ENCODE measurements around the gene DNMBP.
"Not testable (repeated sequence)": the region's sequence is repeated elsewhere in the genome, so short reads cannot be mapped to it uniquely, and the experiment has no call there.

Gene DNMBP

DNA sequence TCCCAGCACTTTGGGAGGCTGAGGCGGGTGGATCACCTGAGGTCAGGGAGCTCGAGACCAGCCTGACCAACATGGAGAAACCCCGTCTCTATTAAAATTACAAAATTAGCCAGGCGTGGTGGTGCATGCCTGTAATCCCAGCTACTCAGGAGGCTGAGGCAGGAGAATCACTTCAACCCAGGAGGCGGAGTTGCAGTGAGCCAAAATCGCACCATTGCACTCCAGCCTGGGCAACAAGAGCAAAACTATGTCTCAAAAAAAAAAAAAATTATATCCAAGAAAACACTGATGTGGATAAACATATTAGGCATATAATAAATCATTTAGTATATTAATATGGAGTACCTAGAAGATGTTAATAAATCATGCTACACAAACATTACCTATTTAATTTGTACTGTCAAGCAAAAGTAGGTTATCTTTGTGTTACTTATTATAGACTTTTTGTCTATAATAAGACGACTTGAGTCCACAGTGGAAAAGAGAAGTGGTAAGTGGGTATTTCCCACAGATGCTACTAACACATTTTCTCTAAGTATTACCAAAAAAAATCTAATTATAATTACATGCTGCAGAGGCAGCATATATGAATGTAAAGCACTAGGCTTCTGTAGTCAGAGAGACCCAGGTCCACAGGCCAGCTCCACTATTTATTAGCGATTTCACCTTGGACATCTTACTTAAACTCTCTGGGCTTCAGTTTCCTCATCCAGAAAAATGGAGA lies 34.5 kb downstream of the DNMBP start:
- Histone ChIP-seq H3K9me3 (ENCODE audit: control insufficient read depth in 1 of 2, low read length in 2 of 2) (no peaks in the 10 kb centered on the region), H3K9ac (ENCODE audit: low read depth in 1 of 2, low read length in 2 of 2) (no peak overlapping the region), H3K36me3 (ENCODE audit: control insufficient read depth in 1 of 2, insufficient read depth in 2 of 2, low read length in 2 of 2) (peaks cover 3 to 8% of the 10 kb centered on the region in 2 donors), H3K4me1 (ENCODE audit: control insufficient read depth in 1 of 2, insufficient read depth in 2 of 2, low read length in 2 of 2) (peaks cover 18 to 23% of the 10 kb centered on the region in 2 donors), H3K4me3 (ENCODE audit: low read depth in 1 of 2, low read length in 2 of 2) (no peak overlapping the region), H3K27ac (ENCODE audit: low read depth, low read length) (no peak overlapping the region), H3K27me3 (ENCODE audit: control insufficient read depth in 1 of 2, insufficient read depth in 2 of 2, low read length in 2 of 2) (no peaks in the 10 kb centered on the region)

DNA sequence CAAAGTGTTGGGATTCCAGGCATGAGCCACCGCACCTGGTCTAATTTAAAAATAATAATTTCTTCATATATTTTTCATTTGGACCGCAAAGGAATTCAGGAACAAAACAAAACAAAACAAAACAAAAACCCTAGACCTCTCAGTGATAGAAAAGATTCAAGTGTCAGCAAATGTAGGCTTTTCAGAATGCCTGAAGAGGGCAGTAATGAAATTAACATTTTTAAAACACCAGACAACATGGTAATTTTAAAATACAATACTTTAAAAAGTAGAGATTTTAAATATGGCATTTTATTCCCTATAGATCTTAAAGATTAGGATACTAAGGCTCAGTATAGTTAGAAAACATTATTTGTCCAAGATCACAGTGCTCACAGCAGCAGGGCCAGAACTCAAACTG lies 36.6 kb downstream of the DNMBP start:
- no peak overlapping the region for H3K4me3 ChIP-seq (ENCODE audit: low read depth in 1 of 2, low read length in 2 of 2)
- no peaks in the 10 kb centered on the region for H3K27me3 ChIP-seq (ENCODE audit: control insufficient read depth in 1 of 2, insufficient read depth in 2 of 2, low read length in 2 of 2)
- no peak overlapping the region for H3K27ac ChIP-seq (ENCODE audit: low read depth, low read length)
- no peaks in the 10 kb centered on the region for H3K9me3 ChIP-seq (ENCODE audit: control insufficient read depth in 1 of 2, low read length in 2 of 2)
- H3K4me1 ChIP-seq (ENCODE audit: control insufficient read depth in 1 of 2, insufficient read depth in 2 of 2, low read length in 2 of 2) = peaks cover 15 to 18% of the 10 kb centered on the region in 2 donors
- no peak overlapping the region for H3K9ac ChIP-seq (ENCODE audit: low read depth in 1 of 2, low read length in 2 of 2)
- peaks cover 5 to 26% of the 10 kb centered on the region in 2 donors for H3K36me3 ChIP-seq (ENCODE audit: control insufficient read depth in 1 of 2, insufficient read depth in 2 of 2, low read length in 2 of 2)

DNA sequence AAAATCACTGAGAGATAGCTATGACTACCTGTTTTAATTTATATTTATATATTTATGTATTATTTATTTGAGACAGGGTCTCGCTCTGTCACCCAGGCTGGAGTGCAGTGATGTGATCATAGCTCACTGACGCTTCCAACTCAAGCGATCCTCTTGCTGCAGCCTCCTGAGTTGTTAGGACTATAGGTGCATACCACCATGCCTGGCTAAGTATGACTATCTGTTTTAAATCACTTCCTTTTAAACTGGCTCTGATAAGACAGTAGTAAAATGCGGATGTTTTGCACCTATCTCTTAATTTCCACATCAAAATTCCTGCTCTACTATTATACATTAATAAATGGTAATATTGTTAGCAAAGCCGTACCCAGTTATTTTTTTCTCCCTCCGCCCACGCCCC lies 41.8 kb downstream of the DNMBP start:
- no peak overlapping the region for H3K9ac ChIP-seq (ENCODE audit: low read depth in 1 of 2, low read length in 2 of 2)
- H3K4me3 ChIP-seq (ENCODE audit: low read depth in 1 of 2, low read length in 2 of 2) = no peak overlapping the region
- H3K27me3 ChIP-seq (ENCODE audit: control insufficient read depth in 1 of 2, insufficient read depth in 2 of 2, low read length in 2 of 2) = no peaks in the 10 kb centered on the region
- peaks cover 5 to 28% of the 10 kb centered on the region in 2 donors for H3K36me3 ChIP-seq (ENCODE audit: control insufficient read depth in 1 of 2, insufficient read depth in 2 of 2, low read length in 2 of 2)
- H3K9me3 ChIP-seq (ENCODE audit: control insufficient read depth in 1 of 2, low read length in 2 of 2) = no peaks in the 10 kb centered on the region
- H3K27ac ChIP-seq (ENCODE audit: low read depth, low read length) = no peak overlapping the region
- H3K4me1 ChIP-seq (ENCODE audit: control insufficient read depth in 1 of 2, insufficient read depth in 2 of 2, low read length in 2 of 2) = peaks cover 0 to 6% of the 10 kb centered on the region in 2 donors

DNA sequence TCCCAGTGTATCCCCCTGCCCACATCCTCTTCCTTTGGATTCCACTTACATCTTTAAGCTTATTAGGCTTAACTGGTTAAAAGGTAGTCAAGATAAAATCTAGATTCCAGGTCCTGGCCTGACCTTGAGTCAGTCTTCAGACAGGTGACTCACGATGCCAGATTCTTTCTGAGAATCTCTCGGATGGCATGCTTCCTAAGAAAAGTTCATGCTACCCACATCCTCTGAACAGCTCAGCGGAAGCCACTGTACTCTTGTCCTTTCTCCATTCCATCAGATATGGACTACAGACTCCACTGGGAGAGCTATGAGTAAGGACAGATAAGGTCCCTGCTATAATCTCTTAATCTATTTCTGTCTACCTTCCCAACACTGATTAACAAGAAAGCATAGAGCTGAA lies 43.4 kb downstream of the DNMBP start:
- Histone ChIP-seq H3K36me3 (ENCODE audit: control insufficient read depth in 1 of 2, insufficient read depth in 2 of 2, low read length in 2 of 2) (peaks cover 5 to 24% of the 10 kb centered on the region in 2 donors), H3K9me3 (ENCODE audit: control insufficient read depth in 1 of 2, low read length in 2 of 2) (no peaks in the 10 kb centered on the region), H3K27me3 (ENCODE audit: control insufficient read depth in 1 of 2, insufficient read depth in 2 of 2, low read length in 2 of 2) (no peaks in the 10 kb centered on the region), H3K9ac (ENCODE audit: low read depth in 1 of 2, low read length in 2 of 2) (no peak overlapping the region), H3K4me1 (ENCODE audit: control insufficient read depth in 1 of 2, insufficient read depth in 2 of 2, low read length in 2 of 2) (peaks cover 0 to 6% of the 10 kb centered on the region in 2 donors), H3K4me3 (ENCODE audit: low read depth in 1 of 2, low read length in 2 of 2) (no peak overlapping the region), H3K27ac (ENCODE audit: low read depth, low read length) (no peak overlapping the region)

DNA sequence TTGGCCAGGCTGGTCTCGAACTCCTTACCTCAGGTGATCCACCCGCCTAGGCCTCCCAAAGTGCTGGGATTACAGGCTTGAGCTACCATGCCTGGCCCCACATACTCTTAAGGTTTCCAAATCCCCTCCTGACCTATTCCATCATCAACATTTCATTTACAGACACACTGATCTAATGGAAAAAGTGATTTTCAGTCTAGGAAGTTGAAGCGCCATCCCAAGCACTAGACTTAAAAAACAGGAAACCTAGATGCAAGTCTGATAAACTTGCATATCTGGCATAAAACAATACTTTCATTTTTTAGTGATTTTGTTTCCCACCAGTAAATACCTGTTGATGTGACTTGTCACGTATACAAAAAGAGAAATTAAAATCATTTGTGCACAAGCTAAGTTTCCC lies 44.0 kb downstream of the DNMBP start:
- no peak overlapping the region for H3K9ac ChIP-seq (ENCODE audit: low read depth in 1 of 2, low read length in 2 of 2)
- H3K27me3 ChIP-seq (ENCODE audit: control insufficient read depth in 1 of 2, insufficient read depth in 2 of 2, low read length in 2 of 2) = no peaks in the 10 kb centered on the region
- H3K27ac ChIP-seq (ENCODE audit: low read depth, low read length) = no peak overlapping the region
- H3K9me3 ChIP-seq (ENCODE audit: control insufficient read depth in 1 of 2, low read length in 2 of 2) = no peaks in the 10 kb centered on the region
- H3K36me3 ChIP-seq (ENCODE audit: control insufficient read depth in 1 of 2, insufficient read depth in 2 of 2, low read length in 2 of 2) = peaks cover 5 to 24% of the 10 kb centered on the region in 2 donors
- H3K4me1 ChIP-seq (ENCODE audit: control insufficient read depth in 1 of 2, insufficient read depth in 2 of 2, low read length in 2 of 2) = peaks cover 0 to 6% of the 10 kb centered on the region in 2 donors
- H3K4me3 ChIP-seq (ENCODE audit: low read depth in 1 of 2, low read length in 2 of 2) = no peak overlapping the region

DNA sequence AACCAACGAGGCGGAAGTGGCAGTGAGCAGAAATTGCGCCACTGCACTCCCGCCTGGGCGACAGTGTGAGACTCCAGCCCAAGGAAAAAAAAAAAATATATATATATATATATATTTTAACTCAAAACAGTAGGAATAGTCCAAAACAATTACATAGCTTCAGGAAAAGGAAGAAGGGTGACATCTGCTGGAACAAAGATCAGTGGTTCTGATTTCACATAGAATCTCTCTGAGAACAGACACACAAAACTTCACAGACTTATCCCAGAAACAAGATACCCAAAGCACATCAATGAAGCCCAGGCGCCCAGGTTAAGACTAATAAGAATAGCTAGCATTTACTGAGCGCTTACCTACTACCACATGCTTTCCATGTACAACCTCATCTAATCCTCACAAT lies 45.0 kb downstream of the DNMBP start:
- H3K9me3 ChIP-seq (ENCODE audit: control insufficient read depth in 1 of 2, low read length in 2 of 2) = no peaks in the 10 kb centered on the region
- H3K4me3 ChIP-seq (ENCODE audit: low read depth in 1 of 2, low read length in 2 of 2) = no peak overlapping the region

DNA sequence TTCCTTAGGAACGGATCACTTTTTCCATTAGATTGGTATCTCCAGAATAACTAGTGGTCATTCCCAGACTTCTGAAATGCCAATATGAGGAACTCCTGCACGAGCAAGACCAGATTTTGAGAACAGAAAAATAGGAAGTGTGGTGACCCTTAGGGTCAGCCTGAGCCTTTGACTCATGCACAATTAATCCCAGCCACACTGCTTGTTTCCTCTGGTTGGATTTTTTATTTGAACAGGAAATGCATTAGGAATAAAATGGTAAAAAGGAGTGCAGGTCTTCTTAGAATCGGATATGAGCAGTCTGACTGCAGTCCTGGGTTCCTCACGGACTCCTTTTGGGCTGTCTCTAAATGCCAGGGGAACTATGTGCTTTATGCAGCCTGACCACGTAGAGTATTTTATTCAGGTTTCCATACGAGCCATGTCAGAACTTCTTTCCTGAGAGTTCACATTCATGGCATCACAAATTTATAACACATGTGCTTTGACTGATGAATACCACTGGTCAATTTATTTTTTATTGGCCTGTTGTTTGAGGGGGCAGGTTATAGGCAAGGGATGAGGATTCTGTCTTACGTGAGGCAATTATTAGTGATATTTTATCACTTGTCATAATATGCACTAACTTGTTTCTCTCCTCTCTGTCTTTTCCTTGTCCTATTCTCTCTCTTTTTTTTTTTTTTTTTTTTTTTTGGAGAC lies 46.1 kb downstream of the DNMBP start:
- H3K9ac ChIP-seq (ENCODE audit: low read depth in 1 of 2, low read length in 2 of 2); H3K27ac ChIP-seq (ENCODE audit: low read depth, low read length); H3K4me3 ChIP-seq (ENCODE audit: low read depth in 1 of 2, low read length in 2 of 2); H3K36me3 ChIP-seq (ENCODE audit: control insufficient read depth in 1 of 2, insufficient read depth in 2 of 2, low read length in 2 of 2); H3K4me1 ChIP-seq (ENCODE audit: control insufficient read depth in 1 of 2, insufficient read depth in 2 of 2, low read length in 2 of 2); H3K27me3 ChIP-seq (ENCODE audit: control insufficient read depth in 1 of 2, insufficient read depth in 2 of 2, low read length in 2 of 2); H3K9me3 ChIP-seq (ENCODE audit: control insufficient read depth in 1 of 2, low read length in 2 of 2): not testable (repeated sequence)

More for the DNA sequence above, 45.0 kb downstream of the DNMBP start:
- Histone ChIP-seq H3K9ac (ENCODE audit: low read depth in 1 of 2, low read length in 2 of 2) (no peak overlapping the region), H3K27ac (ENCODE audit: low read depth, low read length) (no peak overlapping the region), H3K36me3 (ENCODE audit: control insufficient read depth in 1 of 2, insufficient read depth in 2 of 2, low read length in 2 of 2) (peaks cover 0 to 15% of the 10 kb centered on the region in 2 donors), H3K4me1 (ENCODE audit: control insufficient read depth in 1 of 2, insufficient read depth in 2 of 2, low read length in 2 of 2) (peaks cover 0 to 6% of the 10 kb centered on the region in 2 donors), H3K27me3 (ENCODE audit: control insufficient read depth in 1 of 2, insufficient read depth in 2 of 2, low read length in 2 of 2) (no peaks in the 10 kb centered on the region)

DNA sequence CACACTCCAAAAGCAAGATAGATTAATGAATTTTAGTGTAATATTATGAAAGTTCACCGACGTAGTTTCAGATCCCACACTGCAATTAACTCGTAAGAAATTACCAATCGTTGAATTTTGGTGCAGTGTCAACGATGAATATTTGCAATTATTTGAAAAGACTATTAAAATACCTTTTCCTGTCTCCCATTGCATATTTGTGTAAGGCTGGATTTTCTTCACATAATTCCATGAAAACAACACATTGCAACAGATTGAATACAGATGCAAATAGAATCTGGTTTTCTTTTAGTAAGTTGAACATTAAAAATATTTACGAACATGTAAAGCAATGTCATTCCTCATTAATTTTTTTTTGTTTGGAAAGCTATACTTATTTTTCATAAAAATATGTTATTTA lies 50.9 kb downstream of the DNMBP start:
- H3K4me1 ChIP-seq (ENCODE audit: control insufficient read depth in 1 of 2, insufficient read depth in 2 of 2, low read length in 2 of 2) = no peaks in the 10 kb centered on the region

DNA sequence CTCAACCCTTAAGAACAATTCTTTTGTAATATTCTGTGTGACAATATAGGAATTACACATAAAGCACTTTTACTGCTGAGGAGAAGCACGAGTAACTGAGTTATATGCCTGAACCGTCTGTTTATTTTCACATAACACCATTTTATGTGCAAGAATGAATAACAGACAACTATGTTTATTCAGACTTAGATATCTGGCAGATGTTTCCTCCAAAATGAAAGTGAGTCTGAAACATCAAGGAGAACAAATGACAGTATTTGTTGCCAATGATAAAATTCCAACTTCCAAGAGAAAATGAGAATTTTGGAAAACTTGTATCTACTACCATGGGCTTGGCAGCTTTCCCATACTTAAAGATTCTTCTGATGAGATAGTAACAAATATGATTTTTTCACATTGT lies 51.4 kb downstream of the DNMBP start:
- no peaks in the 10 kb centered on the region for H3K4me1 ChIP-seq (ENCODE audit: control insufficient read depth in 1 of 2, insufficient read depth in 2 of 2, low read length in 2 of 2)
- no peak overlapping the region for H3K27ac ChIP-seq (ENCODE audit: low read depth, low read length)
- H3K9me3 ChIP-seq (ENCODE audit: control insufficient read depth in 1 of 2, low read length in 2 of 2) = no peaks in the 10 kb centered on the region
- peaks cover 4 to 20% of the 10 kb centered on the region in 2 donors for H3K36me3 ChIP-seq (ENCODE audit: control insufficient read depth in 1 of 2, insufficient read depth in 2 of 2, low read length in 2 of 2)
- H3K27me3 ChIP-seq (ENCODE audit: control insufficient read depth in 1 of 2, insufficient read depth in 2 of 2, low read length in 2 of 2) = no peaks in the 10 kb centered on the region
- no peak overlapping the region for H3K4me3 ChIP-seq (ENCODE audit: low read depth in 1 of 2, low read length in 2 of 2)
- H3K9ac ChIP-seq (ENCODE audit: low read depth in 1 of 2, low read length in 2 of 2) = no peak overlapping the region

More for the DNA sequence above, 50.9 kb downstream of the DNMBP start:
- Histone ChIP-seq H3K9ac (ENCODE audit: low read depth in 1 of 2, low read length in 2 of 2) (no peak overlapping the region), H3K9me3 (ENCODE audit: control insufficient read depth in 1 of 2, low read length in 2 of 2) (no peaks in the 10 kb centered on the region), H3K36me3 (ENCODE audit: control insufficient read depth in 1 of 2, insufficient read depth in 2 of 2, low read length in 2 of 2) (peaks cover 4 to 20% of the 10 kb centered on the region in 2 donors), H3K27me3 (ENCODE audit: control insufficient read depth in 1 of 2, insufficient read depth in 2 of 2, low read length in 2 of 2) (no peaks in the 10 kb centered on the region), H3K27ac (ENCODE audit: low read depth, low read length) (no peak overlapping the region), H3K4me3 (ENCODE audit: low read depth in 1 of 2, low read length in 2 of 2) (no peak overlapping the region)

DNA sequence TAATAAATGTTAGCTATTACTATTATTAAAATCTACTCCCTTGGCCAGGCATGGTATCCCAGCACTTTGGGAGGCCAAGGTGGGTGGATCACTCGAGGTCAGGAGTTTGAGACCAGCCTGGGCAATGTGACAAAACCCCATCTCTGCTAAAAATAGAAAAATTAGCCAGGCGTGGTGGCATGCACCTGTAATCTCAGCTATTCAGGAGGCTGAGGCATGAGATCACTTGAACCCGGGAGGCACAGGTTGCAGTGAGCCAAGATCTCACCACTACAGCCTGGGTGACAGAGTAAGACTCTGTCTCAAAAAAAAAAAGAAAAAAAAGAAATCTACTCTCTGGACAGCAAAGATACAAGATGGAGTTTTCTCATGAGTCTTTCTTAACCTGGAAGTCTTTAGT lies 56.2 kb downstream of the DNMBP start:
- H3K9me3 ChIP-seq (ENCODE audit: control insufficient read depth in 1 of 2, low read length in 2 of 2); H3K4me1 ChIP-seq (ENCODE audit: control insufficient read depth in 1 of 2, insufficient read depth in 2 of 2, low read length in 2 of 2); H3K9ac ChIP-seq (ENCODE audit: low read depth in 1 of 2, low read length in 2 of 2); H3K4me3 ChIP-seq (ENCODE audit: low read depth in 1 of 2, low read length in 2 of 2); H3K27me3 ChIP-seq (ENCODE audit: control insufficient read depth in 1 of 2, insufficient read depth in 2 of 2, low read length in 2 of 2); H3K27ac ChIP-seq (ENCODE audit: low read depth, low read length): not testable (repeated sequence)
- peaks cover 4 to 24% of the 10 kb centered on the region in 2 donors for H3K36me3 ChIP-seq (ENCODE audit: control insufficient read depth in 1 of 2, insufficient read depth in 2 of 2, low read length in 2 of 2)

Data from duodenal mucosa (tissue), 2 donors.